ENCODE data around the gene PLEKHA6.

DNA sequence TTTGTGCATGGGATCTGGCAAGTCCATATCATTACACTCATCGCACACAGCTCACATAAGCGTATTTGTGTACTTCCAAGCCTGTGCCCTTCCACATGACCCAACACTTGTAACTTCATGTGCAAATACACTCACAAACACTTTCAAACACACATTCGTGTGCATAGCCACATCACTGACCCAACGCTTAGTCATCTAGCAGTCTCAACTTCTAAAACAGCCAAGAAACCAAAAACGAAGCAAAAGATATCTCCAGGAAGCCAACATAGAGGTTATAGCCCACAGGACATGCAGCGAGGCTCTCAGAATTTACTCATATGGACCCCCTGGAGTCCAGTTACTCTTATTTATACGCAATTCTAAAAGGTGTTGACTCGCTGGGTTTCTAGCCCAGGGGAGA, 135.1 kb downstream of the PLEKHA6 start:
- TF ChIP-seq, protein P1, sequence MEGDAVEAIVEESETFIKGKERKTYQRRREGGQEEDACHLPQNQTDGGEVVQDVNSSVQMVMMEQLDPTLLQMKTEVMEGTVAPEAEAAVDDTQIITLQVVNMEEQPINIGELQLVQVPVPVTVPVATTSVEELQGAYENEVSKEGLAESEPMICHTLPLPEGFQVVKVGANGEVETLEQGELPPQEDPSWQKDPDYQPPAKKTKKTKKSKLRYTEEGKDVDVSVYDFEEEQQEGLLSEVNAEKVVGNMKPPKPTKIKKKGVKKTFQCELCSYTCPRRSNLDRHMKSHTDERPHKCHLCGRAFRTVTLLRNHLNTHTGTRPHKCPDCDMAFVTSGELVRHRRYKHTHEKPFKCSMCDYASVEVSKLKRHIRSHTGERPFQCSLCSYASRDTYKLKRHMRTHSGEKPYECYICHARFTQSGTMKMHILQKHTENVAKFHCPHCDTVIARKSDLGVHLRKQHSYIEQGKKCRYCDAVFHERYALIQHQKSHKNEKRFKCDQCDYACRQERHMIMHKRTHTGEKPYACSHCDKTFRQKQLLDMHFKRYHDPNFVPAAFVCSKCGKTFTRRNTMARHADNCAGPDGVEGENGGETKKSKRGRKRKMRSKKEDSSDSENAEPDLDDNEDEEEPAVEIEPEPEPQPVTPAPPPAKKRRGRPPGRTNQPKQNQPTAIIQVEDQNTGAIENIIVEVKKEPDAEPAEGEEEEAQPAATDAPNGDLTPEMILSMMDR (IDR thresholded peaks at IDR 0.05; ENCODE audit: insufficient read depth, low read length): no peak
- TF ChIP-seq, protein P2, sequence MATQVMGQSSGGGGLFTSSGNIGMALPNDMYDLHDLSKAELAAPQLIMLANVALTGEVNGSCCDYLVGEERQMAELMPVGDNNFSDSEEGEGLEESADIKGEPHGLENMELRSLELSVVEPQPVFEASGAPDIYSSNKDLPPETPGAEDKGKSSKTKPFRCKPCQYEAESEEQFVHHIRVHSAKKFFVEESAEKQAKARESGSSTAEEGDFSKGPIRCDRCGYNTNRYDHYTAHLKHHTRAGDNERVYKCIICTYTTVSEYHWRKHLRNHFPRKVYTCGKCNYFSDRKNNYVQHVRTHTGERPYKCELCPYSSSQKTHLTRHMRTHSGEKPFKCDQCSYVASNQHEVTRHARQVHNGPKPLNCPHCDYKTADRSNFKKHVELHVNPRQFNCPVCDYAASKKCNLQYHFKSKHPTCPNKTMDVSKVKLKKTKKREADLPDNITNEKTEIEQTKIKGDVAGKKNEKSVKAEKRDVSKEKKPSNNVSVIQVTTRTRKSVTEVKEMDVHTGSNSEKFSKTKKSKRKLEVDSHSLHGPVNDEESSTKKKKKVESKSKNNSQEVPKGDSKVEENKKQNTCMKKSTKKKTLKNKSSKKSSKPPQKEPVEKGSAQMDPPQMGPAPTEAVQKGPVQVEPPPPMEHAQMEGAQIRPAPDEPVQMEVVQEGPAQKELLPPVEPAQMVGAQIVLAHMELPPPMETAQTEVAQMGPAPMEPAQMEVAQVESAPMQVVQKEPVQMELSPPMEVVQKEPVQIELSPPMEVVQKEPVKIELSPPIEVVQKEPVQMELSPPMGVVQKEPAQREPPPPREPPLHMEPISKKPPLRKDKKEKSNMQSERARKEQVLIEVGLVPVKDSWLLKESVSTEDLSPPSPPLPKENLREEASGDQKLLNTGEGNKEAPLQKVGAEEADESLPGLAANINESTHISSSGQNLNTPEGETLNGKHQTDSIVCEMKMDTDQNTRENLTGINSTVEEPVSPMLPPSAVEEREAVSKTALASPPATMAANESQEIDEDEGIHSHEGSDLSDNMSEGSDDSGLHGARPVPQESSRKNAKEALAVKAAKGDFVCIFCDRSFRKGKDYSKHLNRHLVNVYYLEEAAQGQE (IDR thresholded peaks at IDR 0.05; ENCODE audit: insufficient replicate concordance, low read depth): no peak
- TF ChIP-seq POLR2AphosphoS5 (IDR thresholded peaks at IDR 0.05; ENCODE audit: low read depth): no peak
- TF ChIP-seq GABPA (IDR thresholded peaks at IDR 0.05; ENCODE audit: low read depth): no peak
- TF ChIP-seq SPI1 (IDR thresholded peaks at IDR 0.05; ENCODE audit: borderline replicate concordance, low read depth): no peak
